Stimulated activated naive B cell treated with anti-CD40 and anti-IgM and Interleukin-4, amounts not matched to agents 10 μg/mL and 1 μg/mL and 100 μg/mL, for 72 hours (primary cell): Measurements from ENCODE around the gene ANO3.

ENCODE experiments used
- ATAC-seq, 2 donors: fragments of 150-1000 bp; cut with Tn5 transposase; replicated peaks; 2 replicates each; pipeline ENCODE4 v1.10.0; 2021; ENCODE audit warnings: moderate library complexity in 1 of 2
- DNase-seq: peaks from one replicate; pipeline ENCODE4 v3.0.0; 2021
- H3K27ac Mint-ChIP-seq: one replicate; pipeline ENCODE4 v1.8.0; 2022; ENCODE audit warnings: mild to moderate bottlenecking, mixed read lengths
- H3K27me3 Mint-ChIP-seq, 2 donors: one replicate each; pipeline ENCODE4 v1.8.0; 2022; ENCODE audit warnings: mixed read lengths in 2 of 2
- H3K36me3 Mint-ChIP-seq, 2 donors: one replicate each; pipeline ENCODE4 v1.8.0; 2022; ENCODE audit warnings: mixed read lengths in 2 of 2, mild to moderate bottlenecking in 1 of 2
- H3K4me1 Mint-ChIP-seq, 2 donors: one replicate each; pipeline ENCODE4 v1.8.0; 2022; ENCODE audit warnings: mixed read lengths in 2 of 2, mild to moderate bottlenecking in 1 of 2
- H3K4me3 Mint-ChIP-seq, 2 donors: one replicate each; pipeline ENCODE4 v1.8.0; 2022; ENCODE audit warnings: mild to moderate bottlenecking in 2 of 2, mixed read lengths in 2 of 2, moderate library complexity in 1 of 2
- H3K9me3 Mint-ChIP-seq, 2 donors: one replicate each; pipeline ENCODE4 v1.8.0; 2022; ENCODE audit warnings: mixed read lengths in 2 of 2, mild to moderate bottlenecking in 1 of 2

Gene ANO3

GRCh38 chr11:26420331-26420730, 88.4 kb downstream of the ANO3 start:
- no peaks in the 10 kb centered on the region for H3K27me3 Mint-ChIP-seq
- ATAC-seq: no peak
- H3K4me1 Mint-ChIP-seq: no peaks in the 10 kb centered on the region
- H3K4me3 Mint-ChIP-seq: no peak overlapping the region
- no peak for DNase-seq
- H3K9me3 Mint-ChIP-seq: peaks cover 0 to 2% of the 10 kb centered on the region in 2 donors
- H3K36me3 Mint-ChIP-seq: no peaks in the 10 kb centered on the region
- no peak overlapping the region for H3K27ac Mint-ChIP-seq

- no peak overlapping the region for H3K27ac Mint-ChIP-seq
- H3K27me3 Mint-ChIP-seq: no peaks in the 10 kb centered on the region
- H3K4me1 Mint-ChIP-seq: no peaks in the 10 kb centered on the region
- no peaks in the 10 kb centered on the region for H3K36me3 Mint-ChIP-seq
- ATAC-seq: no peak
- H3K4me3 Mint-ChIP-seq: no peak overlapping the region
- peaks cover 0 to 2% of the 10 kb centered on the region in 2 donors for H3K9me3 Mint-ChIP-seq
- DNase-seq: no peak
Measured at GRCh38 chr11:26424255-26424654, 92.3 kb downstream of the ANO3 start.

DNA sequence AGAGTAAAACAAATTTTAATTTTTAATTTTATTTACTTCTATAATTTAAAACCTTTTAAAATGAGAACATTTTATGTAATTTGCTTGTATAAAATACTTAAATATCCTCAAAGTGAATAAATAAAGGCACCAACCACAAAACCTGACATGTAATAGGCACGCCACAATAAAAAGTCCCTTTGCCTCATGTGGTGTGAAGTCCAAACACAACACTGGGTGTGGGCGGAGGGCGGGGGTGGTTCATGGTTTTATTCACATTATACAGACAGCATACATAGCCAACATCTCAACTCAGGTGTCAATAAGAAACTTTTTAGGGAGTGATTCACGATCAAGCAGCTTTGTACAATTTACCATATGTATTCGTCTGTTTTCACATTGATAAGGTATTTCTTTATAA, 107.9 kb downstream of the ANO3 start:
- no peak overlapping the region for H3K4me3 Mint-ChIP-seq
- peaks cover 0 to 4% of the 10 kb centered on the region in 2 donors for H3K9me3 Mint-ChIP-seq
- no peaks in the 10 kb centered on the region for H3K4me1 Mint-ChIP-seq
- no peaks in the 10 kb centered on the region for H3K27me3 Mint-ChIP-seq
- ATAC-seq: no peak
- no peaks in the 10 kb centered on the region for H3K36me3 Mint-ChIP-seq
- H3K27ac Mint-ChIP-seq: no peak overlapping the region
- DNase-seq: no peak

- Mint-ChIP-seq H3K4me1 (no peaks in the 10 kb centered on the region), H3K9me3 (peaks cover 0 to 4% of the 10 kb centered on the region in 2 donors), H3K27me3 (no peaks in the 10 kb centered on the region), H3K27ac (no peak overlapping the region), H3K36me3 (no peaks in the 10 kb centered on the region), H3K4me3 (no peak overlapping the region)
- DNase-seq (no peak), ATAC-seq (no peak)
Measured at GRCh38 chr11:26442131-26442530, 110.2 kb downstream of the ANO3 start.

GRCh38 chr11:26443617-26444016, 111.7 kb downstream of the ANO3 start:
- Mint-ChIP-seq H3K4me3 (no peak overlapping the region), H3K4me1 (no peaks in the 10 kb centered on the region), H3K27ac (no peak overlapping the region), H3K9me3 (peaks cover 0 to 3% of the 10 kb centered on the region in 2 donors), H3K36me3 (no peaks in the 10 kb centered on the region), H3K27me3 (no peaks in the 10 kb centered on the region)
- ATAC-seq (no peak), DNase-seq (no peak)

GRCh38 chr11:26457636-26458035, 125.7 kb downstream of the ANO3 start:
- no peak overlapping the region for H3K27ac Mint-ChIP-seq
- no peaks in the 10 kb centered on the region for H3K27me3 Mint-ChIP-seq
- ATAC-seq: no peak

DNA sequence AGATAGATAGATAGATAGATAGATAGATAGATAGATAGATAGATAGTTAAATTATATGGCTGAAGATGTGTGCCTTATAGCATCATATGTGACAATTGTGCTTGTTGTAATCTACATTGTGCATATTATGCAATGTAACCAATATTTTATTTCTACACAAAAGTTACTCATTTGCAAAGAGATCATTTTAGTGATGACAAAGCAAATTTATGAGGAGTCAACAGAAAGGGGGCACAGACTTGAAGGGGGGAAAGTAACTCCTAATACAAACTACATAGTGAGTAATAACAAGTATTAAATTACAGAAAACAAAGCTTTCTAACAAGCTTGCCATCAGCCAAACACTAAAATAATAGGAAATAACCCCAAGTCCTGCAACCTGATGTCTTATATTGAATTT, 133.3 kb downstream of the ANO3 start:
- Mint-ChIP-seq H3K4me1 (no peaks in the 10 kb centered on the region), H3K27me3 (no peaks in the 10 kb centered on the region), H3K27ac (no peak overlapping the region), H3K9me3 (peaks cover 0 to 2% of the 10 kb centered on the region in 2 donors), H3K36me3 (no peaks in the 10 kb centered on the region), H3K4me3 (no peak overlapping the region)
- DNase-seq (no peak), ATAC-seq (no peak)

More at GRCh38 chr11:26457636-26458035, 125.7 kb downstream of the ANO3 start:
- H3K9me3 Mint-ChIP-seq: peaks cover 0 to 7% of the 10 kb centered on the region in 2 donors
- no peaks in the 10 kb centered on the region for H3K36me3 Mint-ChIP-seq
- no peak overlapping the region for H3K4me3 Mint-ChIP-seq
- no peaks in the 10 kb centered on the region for H3K4me1 Mint-ChIP-seq
- no peak for DNase-seq

DNA sequence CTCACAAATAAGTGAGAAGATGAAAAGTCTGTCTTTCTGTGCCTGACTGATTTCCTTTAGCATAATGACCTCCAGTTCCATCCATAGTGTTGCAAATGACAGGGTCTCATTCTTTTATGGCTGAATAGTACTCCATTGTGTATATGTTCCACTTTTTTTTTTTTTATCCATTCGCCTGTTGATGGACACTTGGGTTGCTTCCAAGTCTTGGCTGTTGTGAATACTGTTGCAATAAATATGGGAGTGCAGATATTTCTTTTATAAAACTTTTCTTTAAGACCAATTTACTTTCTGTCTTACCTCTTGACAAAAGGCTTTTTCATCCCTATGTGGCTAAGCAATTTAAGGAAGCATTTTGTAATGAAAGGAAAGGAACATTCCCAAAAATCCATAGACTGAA, 135.6 kb downstream of the ANO3 start:
- no peak overlapping the region for H3K27ac Mint-ChIP-seq
- no peak overlapping the region for H3K4me3 Mint-ChIP-seq
- no peaks in the 10 kb centered on the region for H3K27me3 Mint-ChIP-seq
- H3K36me3 Mint-ChIP-seq: no peaks in the 10 kb centered on the region
- DNase-seq: no peak
- H3K4me1 Mint-ChIP-seq: no peaks in the 10 kb centered on the region
- peaks cover 0 to 2% of the 10 kb centered on the region in 2 donors for H3K9me3 Mint-ChIP-seq
- ATAC-seq: no peak

DNA sequence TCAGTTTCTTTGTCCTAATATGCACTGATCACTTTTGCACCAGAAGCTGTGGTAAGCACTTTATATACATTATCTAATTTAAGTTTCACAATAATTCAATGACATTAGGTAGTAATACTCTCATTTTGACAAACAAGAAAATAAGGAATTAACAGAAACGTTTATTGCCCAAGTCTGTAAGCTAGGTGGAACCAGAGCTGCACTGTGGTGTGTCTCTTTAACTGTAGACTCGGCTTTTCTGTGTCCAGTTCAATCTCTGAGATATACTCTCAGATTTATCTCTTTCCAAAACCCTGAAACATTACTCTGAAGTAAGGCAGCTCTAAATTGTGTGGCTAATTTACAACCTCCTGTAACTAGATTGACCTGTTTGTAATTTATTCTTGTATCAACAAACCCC, 139.1 kb downstream of the ANO3 start:
- no peak overlapping the region for H3K4me3 Mint-ChIP-seq
- no peak for DNase-seq
- H3K4me1 Mint-ChIP-seq: no peaks in the 10 kb centered on the region
- no peaks in the 10 kb centered on the region for H3K36me3 Mint-ChIP-seq
- ATAC-seq: no peak
- peaks cover 0 to 2% of the 10 kb centered on the region in 2 donors for H3K9me3 Mint-ChIP-seq
- no peak overlapping the region for H3K27ac Mint-ChIP-seq
- H3K27me3 Mint-ChIP-seq: no peaks in the 10 kb centered on the region

DNA sequence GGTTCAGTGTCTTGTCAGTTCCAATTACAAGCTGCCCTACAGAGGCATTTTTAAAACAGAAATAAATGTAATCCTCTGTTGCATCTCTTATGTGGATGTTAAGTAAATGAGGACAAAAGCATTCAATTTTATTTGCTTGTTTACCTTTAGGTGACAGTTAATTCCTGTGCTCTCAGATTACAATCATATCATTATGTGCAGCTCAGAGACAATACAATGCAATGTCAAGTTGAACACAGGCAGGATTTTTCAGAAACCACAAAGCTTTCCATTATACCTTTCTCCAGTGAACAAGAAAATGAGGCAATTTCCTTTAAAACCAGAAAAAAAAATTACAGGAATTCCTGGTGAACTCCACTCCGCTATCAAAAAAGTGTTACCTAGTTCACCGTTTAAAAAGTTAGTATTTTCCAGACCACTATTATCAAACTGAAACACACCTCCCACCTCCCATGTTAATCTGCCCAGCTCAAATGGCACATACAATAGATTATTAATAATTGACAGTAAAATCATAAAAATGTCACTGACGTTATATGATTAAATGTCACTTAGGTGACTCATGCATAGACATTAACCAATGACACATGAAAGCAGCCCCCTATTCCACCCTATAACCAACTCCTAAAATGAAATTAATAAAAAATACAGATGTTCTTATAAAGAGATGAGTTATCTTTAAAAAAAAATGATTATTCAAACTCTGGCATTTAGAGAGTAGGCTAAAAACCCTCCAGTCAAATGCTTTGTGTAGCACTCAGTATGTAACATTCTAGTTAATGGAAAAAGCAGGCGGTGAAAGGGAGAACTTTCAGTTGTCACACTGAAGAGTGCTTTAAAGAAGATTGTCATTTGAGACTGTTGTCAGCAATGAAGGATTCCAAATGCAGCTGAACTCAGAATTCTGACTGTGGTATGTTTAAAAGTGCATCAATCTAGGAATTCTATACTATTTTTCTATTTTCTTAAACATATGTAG, 141.6 kb downstream of the ANO3 start:
- Mint-ChIP-seq H3K9me3 (no peaks in the 10 kb centered on the region), H3K4me3 (no peak overlapping the region), H3K4me1 (no peaks in the 10 kb centered on the region), H3K27ac (no peak overlapping the region), H3K27me3 (no peaks in the 10 kb centered on the region), H3K36me3 (no peaks in the 10 kb centered on the region)
- DNase-seq (no peak), ATAC-seq (no peak)

GRCh38 chr11:26474401-26474800, 142.5 kb downstream of the ANO3 start:
- DNase-seq: no peak
- Mint-ChIP-seq H3K27me3 (no peaks in the 10 kb centered on the region), H3K4me3 (no peak overlapping the region), H3K27ac (no peak overlapping the region), H3K4me1 (no peaks in the 10 kb centered on the region), H3K9me3 (no peaks in the 10 kb centered on the region), H3K36me3 (no peaks in the 10 kb centered on the region)
- ATAC-seq: no peak

GRCh38 chr11:26477396-26477795, 145.5 kb downstream of the ANO3 start:
- no peak overlapping the region for H3K27ac Mint-ChIP-seq

GRCh38 chr11:26478710-26479109, 146.8 kb downstream of the ANO3 start:
- ATAC-seq (no peak), DNase-seq (no peak)
- H3K27ac Mint-ChIP-seq: no peak overlapping the region
- H3K36me3 Mint-ChIP-seq: no peaks in the 10 kb centered on the region
- no peaks in the 10 kb centered on the region for H3K4me1 Mint-ChIP-seq
- no peak overlapping the region for H3K4me3 Mint-ChIP-seq
- H3K27me3 Mint-ChIP-seq: no peaks in the 10 kb centered on the region
- H3K9me3 Mint-ChIP-seq: peaks cover 3 to 4% of the 10 kb centered on the region in 2 donors

More at GRCh38 chr11:26477396-26477795, 145.5 kb downstream of the ANO3 start:
- DNase-seq (no peak), ATAC-seq (no peak)
- no peaks in the 10 kb centered on the region for H3K4me1 Mint-ChIP-seq
- no peak overlapping the region for H3K4me3 Mint-ChIP-seq
- no peaks in the 10 kb centered on the region for H3K27me3 Mint-ChIP-seq
- no peaks in the 10 kb centered on the region for H3K36me3 Mint-ChIP-seq
- peaks cover 0 to 1% of the 10 kb centered on the region in 2 donors for H3K9me3 Mint-ChIP-seq

- Mint-ChIP-seq H3K36me3 (no peaks in the 10 kb centered on the region), H3K9me3 (peaks cover 7 to 9% of the 10 kb centered on the region in 2 donors), H3K27ac (no peak overlapping the region), H3K4me1 (no peaks in the 10 kb centered on the region), H3K27me3 (no peaks in the 10 kb centered on the region), H3K4me3 (no peak overlapping the region)
- DNase-seq: no peak
- no peak for ATAC-seq
Measured at GRCh38 chr11:26480041-26480440, 148.1 kb downstream of the ANO3 start.

DNA sequence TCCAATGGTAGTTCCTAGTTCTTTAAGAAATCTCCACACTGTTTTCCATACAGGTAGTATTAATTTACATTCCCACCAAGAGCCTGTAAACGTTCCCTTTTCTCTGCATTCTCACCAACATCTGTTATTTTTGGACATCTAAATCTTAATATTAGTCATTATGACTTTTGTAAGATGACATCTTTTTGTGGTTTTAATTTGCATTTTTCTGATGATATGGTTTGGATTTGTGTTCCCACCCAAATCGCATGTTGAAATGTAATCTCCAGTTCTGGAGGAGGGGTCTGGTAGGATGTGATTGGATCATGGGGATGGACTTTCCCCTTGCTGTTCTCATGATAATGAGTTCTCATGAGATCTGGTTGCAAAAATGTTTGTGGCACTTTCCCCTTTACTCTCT, 151.2 kb downstream of the ANO3 start:
- Mint-ChIP-seq H3K27ac (no peak overlapping the region), H3K36me3 (no peaks in the 10 kb centered on the region), H3K4me1 (no peaks in the 10 kb centered on the region), H3K4me3 (no peak overlapping the region), H3K27me3 (no peaks in the 10 kb centered on the region), H3K9me3 (peaks cover 9 to 12% of the 10 kb centered on the region in 2 donors)
- ATAC-seq (no peak), DNase-seq (no peak)
